ENCODE measurements around the gene CDC5L.

DNA sequence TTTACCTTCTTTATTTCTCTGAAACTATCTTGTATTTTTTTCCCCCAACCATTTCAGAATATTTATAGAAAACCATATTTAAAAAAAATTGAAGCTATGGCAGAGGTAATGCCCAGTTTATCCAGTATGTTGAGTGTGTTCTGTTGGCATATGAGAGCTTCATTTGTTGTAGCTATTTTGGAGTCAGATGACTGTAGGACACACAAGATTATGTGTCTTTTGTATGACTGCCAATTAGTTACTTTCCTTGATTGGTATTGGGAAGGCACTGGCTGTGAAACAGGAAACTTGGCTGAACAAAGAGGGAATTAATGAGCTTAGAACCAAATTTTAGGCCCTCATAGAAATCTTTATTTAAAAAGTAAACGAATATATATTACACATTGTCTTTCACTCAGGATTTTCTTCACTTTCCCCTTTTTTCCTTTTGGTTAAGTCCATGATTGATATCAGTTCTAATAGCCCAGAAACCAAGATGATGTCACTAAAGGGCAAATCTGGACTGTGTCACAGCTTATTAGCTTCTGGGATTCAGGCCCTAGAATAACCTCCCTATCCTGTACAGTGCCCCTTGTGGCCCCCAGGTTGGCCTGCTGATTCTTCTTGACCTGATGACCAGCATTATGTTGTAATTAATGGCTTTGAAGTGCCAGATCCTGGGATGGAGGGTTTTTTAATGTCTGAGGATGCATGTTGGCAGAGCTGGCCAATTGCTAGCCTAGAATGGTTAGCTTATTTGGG is 10.1 kb downstream of the CDC5L start:
- no peak for TF ChIP-seq POLR2A (IDR thresholded peaks at IDR 0.05)
- TF ChIP-seq, protein P1, sequence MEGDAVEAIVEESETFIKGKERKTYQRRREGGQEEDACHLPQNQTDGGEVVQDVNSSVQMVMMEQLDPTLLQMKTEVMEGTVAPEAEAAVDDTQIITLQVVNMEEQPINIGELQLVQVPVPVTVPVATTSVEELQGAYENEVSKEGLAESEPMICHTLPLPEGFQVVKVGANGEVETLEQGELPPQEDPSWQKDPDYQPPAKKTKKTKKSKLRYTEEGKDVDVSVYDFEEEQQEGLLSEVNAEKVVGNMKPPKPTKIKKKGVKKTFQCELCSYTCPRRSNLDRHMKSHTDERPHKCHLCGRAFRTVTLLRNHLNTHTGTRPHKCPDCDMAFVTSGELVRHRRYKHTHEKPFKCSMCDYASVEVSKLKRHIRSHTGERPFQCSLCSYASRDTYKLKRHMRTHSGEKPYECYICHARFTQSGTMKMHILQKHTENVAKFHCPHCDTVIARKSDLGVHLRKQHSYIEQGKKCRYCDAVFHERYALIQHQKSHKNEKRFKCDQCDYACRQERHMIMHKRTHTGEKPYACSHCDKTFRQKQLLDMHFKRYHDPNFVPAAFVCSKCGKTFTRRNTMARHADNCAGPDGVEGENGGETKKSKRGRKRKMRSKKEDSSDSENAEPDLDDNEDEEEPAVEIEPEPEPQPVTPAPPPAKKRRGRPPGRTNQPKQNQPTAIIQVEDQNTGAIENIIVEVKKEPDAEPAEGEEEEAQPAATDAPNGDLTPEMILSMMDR (IDR thresholded peaks at IDR 0.05): no peak
